ENCODE measurements around the gene IGFL2.
"Not testable (repeated sequence)": the region's sequence is repeated elsewhere in the genome, so short reads cannot be mapped to it uniquely, and the experiment has no call there.

The IGFL2 gene

DNA sequence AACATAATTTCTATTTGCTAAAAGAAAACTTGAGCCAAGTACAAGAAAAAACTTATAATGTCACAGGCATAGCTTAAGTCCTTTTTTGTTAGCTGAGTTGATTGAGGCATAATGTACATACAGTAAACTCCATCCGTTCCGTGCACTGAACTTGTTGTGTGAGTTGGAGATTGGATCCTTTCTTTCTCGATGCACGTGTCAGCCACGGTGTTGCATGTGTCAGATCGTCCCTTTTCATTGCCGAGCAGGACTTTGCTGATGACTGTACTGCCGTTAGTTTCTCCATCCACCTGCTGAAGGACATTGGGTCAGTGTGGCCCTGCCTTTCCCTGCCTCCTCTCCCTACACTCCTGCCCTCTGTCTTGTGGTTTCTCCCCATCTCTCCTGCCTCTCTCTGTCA lies 34.4 kb downstream of the IGFL2 start:
- Histone ChIP-seq H3K27me3 (ENCODE audit: control insufficient read depth in 1 of 2, insufficient read depth in 1 of 2, low read length in 2 of 2) (peaks cover 10 to 16% of the 10 kb centered on the region in 2 experiments), H3K79me1 (replicated peaks; ENCODE audit: low read length, poor library complexity, severe bottlenecking) (no peaks in the 10 kb centered on the region), H3K9me3 (ENCODE audit: control insufficient read depth, low read length) (no peaks in the 10 kb centered on the region), H3K4me1 (ENCODE audit: control insufficient read depth, insufficient read depth, low read depth, low read length) (peaks cover 15% of the 10 kb centered on the region), H3K18ac (ENCODE audit: low read depth in 1 of 2, low read length in 2 of 2) (peak overlapping the region in 1 of 2 experiments; percentile 34), H2BK15ac (ENCODE audit: low read depth, poor library complexity, severe bottlenecking) (no peak overlapping the region), H3K4me3 (ENCODE audit: insufficient read depth in 1 of 2, low read depth in 1 of 2, low read length in 2 of 2) (no peak overlapping the region), H3K27ac (ENCODE audit: low read length, poor library complexity, severe bottlenecking) (no peak overlapping the region), H3K14ac (ENCODE audit: low read length in 2 of 2) (no peak overlapping the region), H3K23ac (ENCODE audit: low read length in 2 of 2) (no peak overlapping the region), H2AFZ (ENCODE audit: low read depth, low read length) (no peak overlapping the region), H3K4ac (ENCODE audit: low read depth in 1 of 2, low read length in 2 of 2) (no peak overlapping the region), H2AK5ac (ENCODE audit: low read length, severe bottlenecking) (no peak overlapping the region), H3K36me3 (ENCODE audit: control insufficient read depth in 1 of 2, insufficient read depth in 2 of 2, low read depth in 1 of 2, low read length in 2 of 2) (no peaks in the 10 kb centered on the region), H2BK5ac (ENCODE audit: low read depth, low read length, poor library complexity, severe bottlenecking) (no peak overlapping the region), H2BK12ac (ENCODE audit: low read length in 2 of 2) (peak overlapping the region in 1 of 2 experiments; percentile 49), H4K91ac (ENCODE audit: low read length) (no peak overlapping the region), H3K4me2 (ENCODE audit: low read length, poor library complexity, severe bottlenecking) (no peak overlapping the region), H3K9ac (ENCODE audit: low read length) (no peak overlapping the region), H4K8ac (ENCODE audit: low read length) (no peak overlapping the region), H2BK120ac (ENCODE audit: low read depth, low read length) (no peak overlapping the region)
- no peak for DNase-seq
- WGBS, result 91% methylated on average over 8 of the region's 8 CpGs

DNA sequence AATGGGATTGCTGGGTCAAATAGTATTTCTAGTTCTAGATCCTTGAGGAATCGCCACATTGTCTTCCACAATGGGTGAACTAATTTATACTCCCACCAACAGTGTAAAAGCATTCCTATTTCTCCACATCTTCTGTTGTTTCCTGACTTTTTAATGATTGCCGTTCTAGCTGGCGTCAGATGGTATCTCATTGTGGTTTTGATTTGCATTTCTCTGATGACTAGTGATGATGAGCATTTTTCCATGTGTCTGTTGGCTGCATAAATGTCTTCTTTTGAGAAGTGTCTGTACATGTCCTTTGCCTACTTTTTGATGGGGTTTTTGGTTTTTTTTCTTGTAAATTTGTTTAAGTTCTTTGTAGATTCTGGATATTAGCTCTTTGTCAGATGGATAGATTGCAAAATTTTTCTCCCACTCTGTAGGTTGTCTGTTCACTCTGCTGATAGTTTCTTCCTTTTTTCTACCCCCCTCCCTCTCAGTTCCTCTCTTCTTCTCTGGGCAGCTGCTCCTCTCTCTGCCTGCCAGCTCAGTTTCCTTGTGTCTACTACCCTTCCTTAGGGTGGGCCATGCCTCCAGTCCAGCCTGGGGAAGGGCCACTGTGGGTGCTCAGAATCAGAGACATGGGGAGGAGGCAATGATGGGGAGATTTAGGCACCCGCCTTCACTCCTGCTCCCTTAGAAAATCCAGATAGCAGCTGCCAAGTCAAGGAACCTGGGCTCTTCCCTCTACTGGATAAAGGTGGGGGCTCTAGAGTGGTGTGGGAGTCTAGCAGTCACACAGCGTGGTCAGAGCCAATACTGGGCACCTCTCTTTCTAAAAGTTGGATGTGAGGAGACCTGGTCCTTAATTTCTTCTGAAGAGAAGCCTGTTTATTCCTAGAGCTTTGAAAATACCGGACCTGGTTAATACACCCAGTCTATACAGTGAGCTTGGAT lies 37.0 kb downstream of the IGFL2 start:
- Histone ChIP-seq H3K27ac (ENCODE audit: low read length, poor library complexity, severe bottlenecking) (peak overlapping the region; percentile 79), H3K27me3 (ENCODE audit: control insufficient read depth in 1 of 2, insufficient read depth in 1 of 2, low read length in 2 of 2) (peaks cover 0 to 31% of the 10 kb centered on the region in 2 experiments), H3K9ac (ENCODE audit: low read length) (peak overlapping the region; percentile 29), H2BK5ac (ENCODE audit: low read depth, low read length, poor library complexity, severe bottlenecking) (peak overlapping the region; percentile 85), H2AK5ac (ENCODE audit: low read length, severe bottlenecking) (peak overlapping the region; percentile 23), H3K4me1 (ENCODE audit: control insufficient read depth, insufficient read depth, low read depth, low read length) (peaks cover 20% of the 10 kb centered on the region)
- H4K8ac ChIP-seq (ENCODE audit: low read length); H3K4me3 ChIP-seq (ENCODE audit: insufficient read depth in 1 of 2, low read depth in 1 of 2, low read length in 2 of 2); H2BK12ac ChIP-seq (ENCODE audit: low read length in 2 of 2); H3K23ac ChIP-seq (ENCODE audit: low read length in 2 of 2); H3K4me2 ChIP-seq (ENCODE audit: low read length, poor library complexity, severe bottlenecking); H3K79me1 ChIP-seq (replicated peaks; ENCODE audit: low read length, poor library complexity, severe bottlenecking); H2AFZ ChIP-seq (ENCODE audit: low read depth, low read length); H3K18ac ChIP-seq (ENCODE audit: low read depth in 1 of 2, low read length in 2 of 2); H4K91ac ChIP-seq (ENCODE audit: low read length); H3K14ac ChIP-seq (ENCODE audit: low read length in 2 of 2); H3K9me3 ChIP-seq (ENCODE audit: control insufficient read depth, low read length); H3K36me3 ChIP-seq (ENCODE audit: control insufficient read depth in 1 of 2, insufficient read depth in 2 of 2, low read depth in 1 of 2, low read length in 2 of 2); H2BK15ac ChIP-seq (ENCODE audit: low read depth, poor library complexity, severe bottlenecking); H3K4ac ChIP-seq (ENCODE audit: low read depth in 1 of 2, low read length in 2 of 2); H2BK120ac ChIP-seq (ENCODE audit: low read depth, low read length): not testable (repeated sequence)
- 78% methylated on average over 5 of the region's 6 CpGs for WGBS
- peak; percentile 71 for DNase-seq

DNA sequence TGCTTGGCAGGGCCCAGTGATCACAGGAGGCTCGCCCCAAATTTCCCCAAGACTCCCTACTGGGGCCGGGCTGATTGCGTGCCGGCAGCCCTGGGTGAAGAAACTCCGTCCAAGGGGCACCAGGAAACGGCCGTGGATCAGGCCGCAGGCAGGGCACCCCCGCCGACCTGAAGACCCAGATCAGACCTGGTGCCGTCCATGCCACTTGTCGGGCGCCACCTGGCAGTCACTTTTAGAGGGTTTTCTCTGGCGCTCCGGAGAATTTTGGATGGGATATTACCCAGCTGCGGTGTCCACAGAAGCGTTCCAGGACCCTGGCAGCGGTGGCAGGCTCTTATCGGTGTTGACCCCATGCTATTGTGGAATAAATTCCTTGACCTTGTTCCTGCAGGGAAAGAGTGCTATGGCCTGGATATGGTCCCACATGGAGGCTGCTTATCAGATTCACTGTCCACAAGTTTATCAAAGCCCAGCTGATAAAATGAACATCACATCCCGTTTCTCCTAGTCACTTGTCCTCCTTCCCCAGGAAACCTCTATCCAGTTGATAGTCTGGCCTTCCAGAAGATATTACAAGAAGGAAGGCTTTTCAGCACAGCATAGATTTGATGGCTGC lies 38.2 kb downstream of the IGFL2 start:
- Histone ChIP-seq H3K4me2 (ENCODE audit: low read length, poor library complexity, severe bottlenecking) (no peak overlapping the region), H2BK5ac (ENCODE audit: low read depth, low read length, poor library complexity, severe bottlenecking) (peak overlapping the region; percentile 40), H3K79me1 (replicated peaks; ENCODE audit: low read length, poor library complexity, severe bottlenecking) (no peaks in the 10 kb centered on the region), H4K8ac (ENCODE audit: low read length) (no peak overlapping the region), H3K4me3 (ENCODE audit: insufficient read depth in 1 of 2, low read depth in 1 of 2, low read length in 2 of 2) (no peak overlapping the region), H3K4ac (ENCODE audit: low read depth in 1 of 2, low read length in 2 of 2) (no peak overlapping the region), H3K9me3 (ENCODE audit: control insufficient read depth, low read length) (no peaks in the 10 kb centered on the region), H2AFZ (ENCODE audit: low read depth, low read length) (no peak overlapping the region), H3K18ac (ENCODE audit: low read depth in 1 of 2, low read length in 2 of 2) (no peak overlapping the region), H3K4me1 (ENCODE audit: control insufficient read depth, insufficient read depth, low read depth, low read length) (peaks cover 16% of the 10 kb centered on the region), H3K27me3 (ENCODE audit: control insufficient read depth in 1 of 2, insufficient read depth in 1 of 2, low read length in 2 of 2) (peaks cover 6 to 43% of the 10 kb centered on the region in 2 experiments), H4K91ac (ENCODE audit: low read length) (no peak overlapping the region), H3K27ac (ENCODE audit: low read length, poor library complexity, severe bottlenecking) (no peak overlapping the region), H2BK120ac (ENCODE audit: low read depth, low read length) (no peak overlapping the region), H3K36me3 (ENCODE audit: control insufficient read depth in 1 of 2, insufficient read depth in 2 of 2, low read depth in 1 of 2, low read length in 2 of 2) (no peaks in the 10 kb centered on the region), H2BK12ac (ENCODE audit: low read length in 2 of 2) (no peak overlapping the region), H2AK5ac (ENCODE audit: low read length, severe bottlenecking) (peak overlapping the region; percentile 80), H3K23ac (ENCODE audit: low read length in 2 of 2) (no peak overlapping the region), H2BK15ac (ENCODE audit: low read depth, poor library complexity, severe bottlenecking) (no peak overlapping the region), H3K9ac (ENCODE audit: low read length) (no peak overlapping the region), H3K14ac (ENCODE audit: low read length in 2 of 2) (no peak overlapping the region)
- 91% methylated on average over 19 of the region's 20 CpGs for WGBS
- no peak for DNase-seq

DNA sequence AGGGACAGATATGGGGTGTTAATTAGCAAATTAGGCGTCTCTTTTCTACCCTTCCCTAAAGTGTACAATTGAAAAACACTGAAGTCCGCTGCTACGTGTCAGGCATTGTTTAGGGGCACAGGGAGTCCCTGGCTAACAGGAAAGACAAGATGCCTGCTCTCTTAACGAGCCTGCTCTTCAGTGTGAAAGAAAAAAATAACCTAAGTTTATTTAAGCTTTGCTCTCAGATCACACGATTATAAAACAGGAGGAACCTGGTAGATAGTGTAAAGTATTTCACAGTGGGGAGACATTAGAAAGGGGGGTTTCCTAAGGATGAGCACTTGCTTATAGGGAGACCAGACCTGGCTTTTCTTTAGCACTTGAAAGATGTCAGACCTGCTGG lies 38.7 kb downstream of the IGFL2 start:
- no peak overlapping the region for H4K8ac ChIP-seq (ENCODE audit: low read length)
- peaks cover 6 to 48% of the 10 kb centered on the region in 2 experiments for H3K27me3 ChIP-seq (ENCODE audit: control insufficient read depth in 1 of 2, insufficient read depth in 1 of 2, low read length in 2 of 2)
- no peak overlapping the region for H3K27ac ChIP-seq (ENCODE audit: low read length, poor library complexity, severe bottlenecking)
- H3K23ac ChIP-seq (ENCODE audit: low read length in 2 of 2), result no peak overlapping the region
- H3K9ac ChIP-seq (ENCODE audit: low read length), result no peak overlapping the region
- no peaks in the 10 kb centered on the region for H3K36me3 ChIP-seq (ENCODE audit: control insufficient read depth in 1 of 2, insufficient read depth in 2 of 2, low read depth in 1 of 2, low read length in 2 of 2)
- H2BK120ac ChIP-seq (ENCODE audit: low read depth, low read length), result no peak overlapping the region
- no peak for DNase-seq
- peaks cover 16% of the 10 kb centered on the region for H3K4me1 ChIP-seq (ENCODE audit: control insufficient read depth, insufficient read depth, low read depth, low read length)
- H2AK5ac ChIP-seq (ENCODE audit: low read length, severe bottlenecking), result peak overlapping the region; percentile 6
- no peak overlapping the region for H2BK12ac ChIP-seq (ENCODE audit: low read length in 2 of 2)
- no peak overlapping the region for H3K14ac ChIP-seq (ENCODE audit: low read length in 2 of 2)
- no peak overlapping the region for H2BK15ac ChIP-seq (ENCODE audit: low read depth, poor library complexity, severe bottlenecking)
- H3K9me3 ChIP-seq (ENCODE audit: control insufficient read depth, low read length), result no peaks in the 10 kb centered on the region
- H2BK5ac ChIP-seq (ENCODE audit: low read depth, low read length, poor library complexity, severe bottlenecking), result peak overlapping the region; percentile 14
- H3K79me1 ChIP-seq (replicated peaks; ENCODE audit: low read length, poor library complexity, severe bottlenecking), result no peaks in the 10 kb centered on the region
- 81% methylated on average over 4 of the region's 5 CpGs for WGBS
- no peak overlapping the region for H4K91ac ChIP-seq (ENCODE audit: low read length)
- no peak overlapping the region for H3K4ac ChIP-seq (ENCODE audit: low read depth in 1 of 2, low read length in 2 of 2)
- no peak overlapping the region for H3K4me2 ChIP-seq (ENCODE audit: low read length, poor library complexity, severe bottlenecking)
- no peak overlapping the region for H3K18ac ChIP-seq (ENCODE audit: low read depth in 1 of 2, low read length in 2 of 2)
- H3K4me3 ChIP-seq (ENCODE audit: insufficient read depth in 1 of 2, low read depth in 1 of 2, low read length in 2 of 2), result no peak overlapping the region
- no peak overlapping the region for H2AFZ ChIP-seq (ENCODE audit: low read depth, low read length)

Measured in mesenchymal stem cell (in vitro differentiated cells and primary cell).